H9 (cell line): ENCODE data around the gene METAP2. TPM values are rescaled to one million over a fixed set of nuclear protein-coding genes. Genes with fewer than 3 reads are reported as not detected.
"Not testable (repeated sequence)": the region's sequence is repeated elsewhere in the genome, so short reads cannot be mapped to it uniquely, and the experiment has no call there.

Experiments
- DNase-seq: peaks from one replicate; pipeline ENCODE4 v3.0.0-alpha.2; 2017
- H2AFZ ChIP-seq: one replicate; pipeline ENCODE4 v1.6.1; 2013; ENCODE audit warnings: mild to moderate bottlenecking, low read length, control low read depth, moderate library complexity
- H2AK5ac ChIP-seq: 2 replicates; pipeline ENCODE4 v1.6.1; 2013; ENCODE audit warnings: low read length, control low read depth, mixed read lengths; ENCODE audit not compliant: insufficient read length
- H2BK120ac ChIP-seq: one replicate; pipeline ENCODE4 v1.6.1; 2013; ENCODE audit warnings: low read depth, mild to moderate bottlenecking, low read length, control low read depth, inconsistent platforms; ENCODE audit not compliant: poor library complexity, severe bottlenecking
- H2BK12ac ChIP-seq: 2 replicates; pipeline ENCODE4 v1.6.1; 2013; ENCODE audit warnings: low read length, control low read depth, mixed read lengths, low read depth; ENCODE audit not compliant: insufficient read length
- H2BK15ac ChIP-seq: 2 replicates; pipeline ENCODE4 v1.6.1; 2013; ENCODE audit warnings: low read depth, low read length, control low read depth
- H2BK20ac ChIP-seq: one replicate; pipeline ENCODE4 v1.6.1; 2013; ENCODE audit warnings: low read depth, mild to moderate bottlenecking, low read length, control low read depth, inconsistent platforms; ENCODE audit not compliant: poor library complexity, severe bottlenecking
- H2BK5ac ChIP-seq: 2 replicates; pipeline ENCODE4 v1.6.1; 2013; ENCODE audit warnings: low read length, control low read depth, mixed read lengths; ENCODE audit not compliant: insufficient read length
- H3K14ac ChIP-seq: 2 replicates; pipeline ENCODE4 v1.6.1; 2013; ENCODE audit warnings: low read length, control low read depth; ENCODE audit not compliant: insufficient read depth
- H3K18ac ChIP-seq: 2 replicates; pipeline ENCODE4 v1.6.1; 2013; ENCODE audit warnings: low read depth, mild to moderate bottlenecking, mixed read lengths, low read length, control low read depth; ENCODE audit not compliant: insufficient read length
- H3K23ac ChIP-seq: 2 replicates; pipeline ENCODE4 v1.6.1; 2013; ENCODE audit warnings: low read length, control low read depth, mixed read lengths, low read depth; ENCODE audit not compliant: insufficient read length
- H3K23me2 ChIP-seq: 2 replicates; pipeline ENCODE4 v1.6.1; 2013; ENCODE audit warnings: low read depth, mild to moderate bottlenecking, mixed read lengths, low read length, control low read depth; ENCODE audit not compliant: insufficient read length, poor library complexity, severe bottlenecking
- H3K27ac ChIP-seq: 2 replicates; pipeline ENCODE4 v1.5.1; 2013; ENCODE audit warnings: low read length, control low read depth, mixed read lengths, low read depth; ENCODE audit not compliant: insufficient read length
- H3K27me3 ChIP-seq: 2 replicates; pipeline ENCODE4 v1.6.1; 2013; ENCODE audit warnings: low read length, control low read depth, inconsistent platforms; ENCODE audit not compliant: insufficient read depth
- H3K4ac ChIP-seq: 2 replicates; pipeline ENCODE4 v1.6.1; 2013; ENCODE audit warnings: low read depth, mild to moderate bottlenecking, control low read depth, inconsistent platforms, low read length, moderate library complexity
- H3K4me1 ChIP-seq: 2 replicates; pipeline ENCODE4 v1.6.1; 2013; ENCODE audit warnings: low read length, control low read depth, inconsistent platforms; ENCODE audit not compliant: insufficient read depth
- H3K4me2 ChIP-seq: 2 replicates; pipeline ENCODE4 v1.6.1; 2013; ENCODE audit warnings: low read length, control low read depth, mixed read lengths; ENCODE audit not compliant: insufficient read length, insufficient read depth
- H3K56ac ChIP-seq: 2 replicates; pipeline ENCODE4 v1.6.1; 2013; ENCODE audit warnings: low read depth, mild to moderate bottlenecking, mixed read lengths, low read length, control low read depth; ENCODE audit not compliant: insufficient read length
- H3K79me1 ChIP-seq: 2 replicates; pipeline ENCODE4 v1.6.1; 2013; ENCODE audit warnings: low read depth, mild to moderate bottlenecking, moderate library complexity, low read length, control low read depth, inconsistent platforms; ENCODE audit not compliant: insufficient read depth, poor library complexity, severe bottlenecking
- H3K79me2 ChIP-seq: 2 replicates; pipeline ENCODE4 v1.6.1; 2013; ENCODE audit warnings: low read length, control low read depth, inconsistent platforms; ENCODE audit not compliant: insufficient read depth
- H3K9ac ChIP-seq: 2 replicates; pipeline ENCODE4 v1.6.1; 2013; ENCODE audit warnings: low read length, control low read depth, mixed read lengths; ENCODE audit not compliant: insufficient read length; ENCODE audit errors: extremely low read depth
- H3K9me3 ChIP-seq: one replicate; pipeline ENCODE4 v1.6.1; 2013; ENCODE audit warnings: low read depth, low read length, inconsistent platforms; ENCODE audit not compliant: control insufficient read depth
- H3T11ph ChIP-seq: one replicate; pipeline ENCODE4 v1.6.1; 2013; ENCODE audit warnings: mild to moderate bottlenecking, low read length, control low read depth, inconsistent platforms
- H4K20me1 ChIP-seq: one replicate; pipeline ENCODE4 v1.6.1; 2013; ENCODE audit not compliant: control insufficient read depth, insufficient read length, insufficient read depth
- H4K5ac ChIP-seq: 2 replicates; pipeline ENCODE4 v1.6.1; 2013; ENCODE audit warnings: low read depth, mild to moderate bottlenecking, mixed read lengths, low read length, control low read depth; ENCODE audit not compliant: insufficient read length
- H4K8ac ChIP-seq: replicated peaks from 2 replicates; pipeline ENCODE4 v1.6.1; 2013; ENCODE audit warnings: low read length, control low read depth, mixed read lengths, low read depth; ENCODE audit not compliant: insufficient read length
- H4K91ac ChIP-seq: 2 replicates; pipeline ENCODE4 v1.6.1; 2013; ENCODE audit warnings: low read depth, mild to moderate bottlenecking, moderate library complexity, mixed read lengths, low read length, control low read depth; ENCODE audit not compliant: insufficient read length
- H3K27ac Mint-ChIP-seq, 3 experiments: 2 replicates in 2 of 3; 3 replicates in 1 of 3; pipeline ENCODE4 v1.8.0; 2020 to 2021; ENCODE audit warnings: mixed read lengths in 3 of 3, mild to moderate bottlenecking in 1 of 3, moderate library complexity in 1 of 3
- H3K27me3 Mint-ChIP-seq: 2 replicates; pipeline ENCODE4 v1.8.0; 2021; ENCODE audit warnings: low read depth, mild to moderate bottlenecking, moderate library complexity, mixed read lengths
- H3K36me3 Mint-ChIP-seq, 3 experiments: 2 replicates in 2 of 3; 3 replicates in 1 of 3; pipeline ENCODE4 v1.8.0; 2020 to 2021; ENCODE audit warnings: low read depth in 3 of 3, mixed read lengths in 3 of 3; ENCODE audit not compliant: insufficient read depth in 1 of 3
- H3K4me1 Mint-ChIP-seq, 2 experiments: 2 replicates each; pipeline ENCODE4 v1.8.0; 2020; ENCODE audit warnings: mixed read lengths in 2 of 2
- H3K4me3 Mint-ChIP-seq, 2 experiments: 2 replicates in 1 of 2; 3 replicates in 1 of 2; pipeline ENCODE4 v1.8.0; 2020 to 2021; ENCODE audit warnings: mild to moderate bottlenecking in 2 of 2, mixed read lengths in 2 of 2, moderate library complexity in 1 of 2
- H3K9me3 Mint-ChIP-seq, 2 experiments: 2 replicates in 1 of 2; 3 replicates in 1 of 2; pipeline ENCODE4 v1.8.0; 2020; ENCODE audit warnings: mild to moderate bottlenecking in 2 of 2, mixed read lengths in 2 of 2, moderate library complexity in 1 of 2
- WGBS: extraction: QIAGEN DNeasy Blood & Tissue Kit; methylation state at CpG from one replicate; pipeline ENCODE4 v1.1.7; 2013; ENCODE audit warnings: missing lambda C conversion rate, low lambda C conversion rate, mixed read lengths; ENCODE audit not compliant: insufficient read length; ENCODE audit errors: extremely low coverage; 5-methylcytosine and 5-hydroxymethylcytosine counted together
- total RNA-seq: library from RNA; stranded (reverse); gene quantifications from 2 replicates; pipeline ENCODE4 v1.2.1, GENCODE V29; 2021

The METAP2 gene
- total RNA-seq, 1 experiment from 2014 or later: 140 TPM

GRCh38 chr12:95454780-95455215 is 19.2 kb upstream of the METAP2 start:
- not testable (repeated sequence) for H3K23me2 ChIP-seq, H2BK15ac ChIP-seq, H4K20me1 ChIP-seq, H4K91ac ChIP-seq, H2BK12ac ChIP-seq, H3K14ac ChIP-seq, H3K79me1 ChIP-seq, H3K79me2 ChIP-seq, H3K9ac ChIP-seq, H3K23ac ChIP-seq, H2AK5ac ChIP-seq, H3K4me1 Mint-ChIP-seq, H4K8ac ChIP-seq, H3K18ac ChIP-seq, H4K5ac ChIP-seq, DNase-seq, H3K27me3 ChIP-seq, H2AFZ ChIP-seq, H3K4ac ChIP-seq, H3K27ac Mint-ChIP-seq, H3K56ac ChIP-seq, H3T11ph ChIP-seq, H3K9me3 ChIP-seq, H2BK20ac ChIP-seq, H2BK5ac ChIP-seq, H2BK120ac ChIP-seq, H3K4me3 Mint-ChIP-seq, H3K27me3 Mint-ChIP-seq, H3K27ac ChIP-seq, H3K4me2 ChIP-seq, H3K4me1 ChIP-seq
- Mint-ChIP-seq H3K9me3 (peaks cover 20 to 21% of the 10 kb centered on the region in 2 experiments), H3K36me3 (peaks cover 2 to 14% (median 2%) of the 10 kb centered on the region in 3 experiments; a peak in 4 of 7 replicates)
- WGBS: no CpG with 5 or more reads among the region's 6 CpGs

DNA sequence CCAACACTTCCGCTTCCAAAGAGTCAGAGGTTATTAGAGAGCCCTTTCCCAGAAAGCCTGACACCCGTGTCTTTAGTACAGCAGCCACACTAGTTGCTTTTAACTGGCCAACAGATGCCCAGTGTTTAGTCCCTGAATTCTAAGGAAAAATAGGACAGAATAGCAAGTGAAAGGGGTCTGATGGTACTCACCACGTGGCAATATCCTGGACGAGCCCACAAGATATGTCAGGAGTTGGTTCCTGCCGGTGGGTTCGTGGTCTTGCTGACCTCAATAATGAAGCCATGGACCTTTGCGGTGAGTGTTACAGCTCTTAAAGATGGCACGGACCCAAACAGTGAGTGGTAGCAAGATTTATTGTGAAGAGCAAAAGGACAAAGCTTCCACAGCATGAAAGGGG is 16.3 kb upstream of the METAP2 start:
- H2BK15ac ChIP-seq, DNase-seq, H3K9me3 ChIP-seq, H3K14ac ChIP-seq, H3K56ac ChIP-seq, H3K23me2 ChIP-seq, H3K27me3 ChIP-seq, H4K5ac ChIP-seq, H3K4me2 ChIP-seq, H3K79me1 ChIP-seq, H3K4me3 Mint-ChIP-seq, H3K27ac ChIP-seq, H4K91ac ChIP-seq, H4K8ac ChIP-seq, H3K9ac ChIP-seq, H2BK120ac ChIP-seq, H3K18ac ChIP-seq, H3K4me1 Mint-ChIP-seq, H3K79me2 ChIP-seq, H2AK5ac ChIP-seq, H3T11ph ChIP-seq, H2AFZ ChIP-seq, H2BK12ac ChIP-seq, H3K4ac ChIP-seq, H2BK20ac ChIP-seq, H2BK5ac ChIP-seq, H4K20me1 ChIP-seq, H3K27me3 Mint-ChIP-seq, H3K4me1 ChIP-seq, H3K23ac ChIP-seq, H3K27ac Mint-ChIP-seq: not testable (repeated sequence)
- Mint-ChIP-seq H3K36me3 (peaks cover 2 to 14% (median 2%) of the 10 kb centered on the region in 3 experiments; a peak in 4 of 7 replicates), H3K9me3 (peaks cover 20 to 21% of the 10 kb centered on the region in 2 experiments)
- no CpG with 5 or more reads among the region's 8 CpGs for WGBS
